COLO829 (cell line): Measurements from ENCODE around the gene AFF3.
A peak's percentile ranks its signal among the peaks of the same experiment; 100 is the strongest.

Source experiments
- DNase-seq: peaks from one replicate; pipeline ENCODE4 v3.0.0; 2012; ENCODE audit warnings: low spot score

Gene AFF3

DNA sequence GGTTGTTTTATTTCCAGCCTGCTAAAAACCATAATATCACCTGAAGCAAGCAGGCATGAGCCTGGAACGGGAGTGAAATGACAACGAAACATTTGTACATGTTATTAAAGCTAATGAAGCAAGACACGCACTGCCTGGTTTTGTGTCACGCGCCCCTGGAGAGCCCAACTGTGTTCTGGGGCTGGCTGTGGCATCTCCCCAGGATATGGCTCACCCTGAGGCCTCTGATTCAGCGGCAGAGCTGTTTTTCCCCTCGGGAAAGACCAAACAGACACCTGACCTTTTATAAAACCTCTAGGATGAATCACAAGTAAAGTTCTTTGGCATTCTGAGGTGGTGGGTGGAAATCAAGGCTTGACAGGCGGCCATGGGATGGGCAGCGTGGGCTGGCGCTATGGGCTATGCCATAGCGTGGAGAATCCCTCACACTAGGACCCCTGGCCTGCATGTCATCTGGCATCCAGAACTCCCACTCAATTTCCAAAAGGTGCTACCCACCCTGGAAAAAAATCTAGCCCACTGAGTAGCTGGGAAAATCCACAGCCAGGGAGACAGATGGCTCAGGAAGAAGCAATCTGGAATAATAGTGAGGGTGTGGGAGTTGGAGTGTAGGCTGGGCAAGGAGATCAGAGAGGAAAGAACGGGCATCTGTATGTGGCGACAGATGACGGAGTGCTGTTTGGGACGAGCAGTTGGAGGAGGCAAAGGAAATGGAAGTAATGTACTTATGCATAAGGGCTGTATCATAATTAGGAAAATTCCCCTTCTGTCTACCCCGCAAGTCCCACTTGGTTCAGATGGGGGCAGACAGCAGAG lies 262.0 kb downstream of the AFF3 start:
- DNase-seq, result peak; percentile 89

DNA sequence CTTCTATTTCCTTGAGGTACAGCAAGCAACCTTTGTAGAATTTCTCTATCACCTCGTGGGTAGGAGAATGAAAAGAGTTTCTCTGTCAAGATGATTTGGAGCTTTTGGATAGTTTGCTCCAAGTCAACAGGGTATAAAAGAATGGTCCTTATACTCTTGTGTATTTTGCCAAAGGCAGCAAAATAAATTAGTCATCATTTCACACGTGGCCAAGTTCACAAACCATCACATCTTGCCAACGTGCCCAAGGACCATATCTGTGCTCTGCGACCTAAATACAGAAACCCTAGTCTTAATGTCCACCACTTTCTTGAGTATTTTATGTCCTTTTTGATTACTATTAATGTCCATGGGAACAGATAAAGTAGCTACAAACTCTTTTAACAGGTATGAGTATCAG lies 262.9 kb downstream of the AFF3 start:
- peak; percentile 45 for DNase-seq

DNA sequence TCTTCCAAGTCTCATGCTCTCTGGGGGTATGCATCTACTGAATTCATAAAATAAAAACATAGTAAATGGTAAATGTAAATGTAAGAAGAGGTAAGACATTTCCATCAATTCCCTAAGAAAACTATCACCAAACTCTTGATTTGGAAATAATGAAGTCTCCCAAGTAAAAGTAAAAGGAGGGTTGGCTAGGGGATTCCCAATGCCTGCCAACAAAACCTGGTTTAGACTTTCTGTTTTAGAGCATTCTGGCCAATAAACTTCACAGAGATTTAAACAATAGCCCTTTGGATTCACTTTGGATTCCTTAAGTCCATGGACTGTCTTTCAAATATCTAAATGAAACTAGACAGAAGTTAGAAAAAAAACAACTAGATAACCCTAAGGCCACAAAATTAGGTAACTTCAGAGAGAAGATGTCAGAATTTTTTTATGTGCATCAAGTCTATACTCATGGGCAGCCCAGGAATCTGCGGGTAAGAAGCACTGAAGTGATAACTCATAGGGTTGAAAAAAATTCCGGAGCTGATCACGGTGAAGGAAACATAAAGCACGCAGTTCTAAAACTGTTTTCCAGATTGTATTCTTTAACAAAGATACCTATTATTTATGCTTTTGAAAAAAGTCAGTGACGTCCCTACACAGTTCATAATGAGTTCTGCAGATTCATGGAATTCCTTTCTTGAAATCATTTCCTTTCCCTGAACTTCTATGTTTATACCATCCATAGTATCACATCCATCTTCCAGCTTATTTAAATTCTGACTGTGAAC lies 263.6 kb downstream of the AFF3 start:
- peak; percentile 88 for DNase-seq

DNA sequence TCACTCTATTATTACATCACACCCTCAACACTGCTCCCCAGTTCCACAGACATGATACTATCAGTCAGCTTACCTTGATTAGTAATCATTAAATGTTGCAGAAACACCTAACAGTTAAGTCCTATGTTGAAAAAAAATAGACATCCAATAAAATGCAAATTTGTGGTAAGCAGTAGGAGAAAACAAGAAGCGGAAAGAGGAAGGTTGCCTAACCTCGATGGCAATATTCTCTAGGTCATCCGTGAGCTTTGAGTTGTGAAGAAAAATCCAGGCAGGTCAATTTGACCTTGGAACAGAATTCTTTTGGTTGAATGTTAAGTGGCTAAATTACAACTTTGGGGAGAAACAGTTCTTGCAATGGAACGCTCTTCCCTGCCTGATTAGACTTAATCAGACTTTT lies 264.4 kb downstream of the AFF3 start:
- no peak for DNase-seq

DNA sequence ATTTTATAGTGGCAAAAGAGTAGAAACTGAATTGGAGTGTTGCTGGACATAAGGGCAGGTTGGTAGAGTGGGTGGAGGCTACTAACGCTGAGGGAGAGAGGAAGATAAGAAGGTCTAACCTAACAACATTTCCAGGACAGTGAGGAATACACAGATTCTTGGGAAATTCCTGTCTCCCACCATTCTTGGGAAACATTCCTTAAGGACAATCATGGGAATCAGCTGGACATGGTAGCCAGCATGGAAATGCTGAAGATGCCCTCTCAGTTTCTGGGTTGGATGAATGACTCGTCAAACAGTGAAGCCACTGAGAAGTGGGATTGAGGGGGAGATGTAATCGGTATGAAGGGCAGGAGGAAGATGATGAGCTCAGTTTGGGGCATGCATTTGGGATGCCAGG lies 265.4 kb downstream of the AFF3 start:
- DNase-seq, result no peak

DNA sequence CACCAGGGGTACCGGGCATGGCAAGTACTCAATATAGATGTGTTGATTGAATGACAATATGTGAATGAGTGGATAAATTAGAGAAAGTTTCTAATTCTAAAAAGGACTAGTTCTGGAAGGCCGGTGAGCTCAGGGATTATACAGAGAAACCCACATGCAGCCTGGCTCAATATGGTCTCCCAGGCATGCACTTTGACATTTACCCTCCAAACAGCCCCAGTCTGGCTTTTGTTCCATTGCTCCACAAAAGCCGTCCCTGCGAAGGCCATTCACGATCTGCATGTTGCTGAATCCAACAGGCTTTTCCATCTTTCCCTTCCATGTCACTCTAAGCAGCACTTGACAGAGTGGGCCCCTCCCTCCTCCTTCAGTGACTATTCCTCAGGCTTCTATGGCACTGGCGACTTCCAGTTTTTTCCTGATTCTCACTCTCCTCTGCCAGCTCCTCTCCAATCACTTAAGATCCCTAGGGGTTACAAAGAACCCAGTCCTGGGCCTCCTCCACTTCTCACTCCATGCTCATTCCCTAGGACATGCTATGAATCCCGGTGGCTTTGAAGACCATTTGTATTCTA lies 266.7 kb downstream of the AFF3 start:
- DNase-seq, result no peak

DNA sequence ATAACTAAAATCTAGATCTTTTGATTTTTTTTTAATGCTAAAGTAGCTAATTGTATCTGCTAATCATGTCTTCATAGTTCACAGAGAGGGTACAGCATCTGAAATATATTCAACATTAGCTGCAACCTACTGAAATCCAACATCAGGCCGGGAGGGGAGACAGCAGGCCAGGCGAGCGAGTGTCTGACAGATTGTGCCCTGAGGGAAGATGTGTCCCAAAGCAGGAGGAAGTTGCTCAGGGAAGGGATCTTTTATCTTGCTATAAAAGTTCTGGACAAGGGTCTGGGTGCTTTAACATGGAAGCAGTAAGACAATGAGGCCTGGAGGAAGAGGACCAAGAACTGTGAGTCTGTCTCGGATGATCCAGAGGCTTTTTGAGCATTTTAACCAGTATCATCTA lies 274.1 kb downstream of the AFF3 start:
- DNase-seq, result no peak

DNA sequence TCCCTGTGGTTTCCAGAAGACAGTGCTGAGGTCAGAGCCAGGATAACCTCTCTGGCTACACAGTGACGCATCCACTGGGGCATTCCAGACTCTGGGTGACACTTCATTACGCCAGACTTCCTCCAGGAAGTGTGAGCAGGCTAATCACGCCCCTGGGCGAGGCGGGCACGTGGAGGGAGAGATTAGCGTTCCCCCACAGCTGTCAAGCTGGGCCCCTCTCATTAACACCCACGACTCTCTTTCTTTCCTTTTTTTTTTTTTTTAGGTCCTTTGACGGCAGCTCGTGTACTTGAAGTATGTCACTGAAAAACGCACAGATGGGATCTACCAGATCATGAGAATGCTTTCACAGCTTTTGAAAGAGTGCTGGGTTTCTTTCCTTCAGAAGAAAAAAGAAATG lies 274.6 kb downstream of the AFF3 start:
- DNase-seq, result no peak

DNA sequence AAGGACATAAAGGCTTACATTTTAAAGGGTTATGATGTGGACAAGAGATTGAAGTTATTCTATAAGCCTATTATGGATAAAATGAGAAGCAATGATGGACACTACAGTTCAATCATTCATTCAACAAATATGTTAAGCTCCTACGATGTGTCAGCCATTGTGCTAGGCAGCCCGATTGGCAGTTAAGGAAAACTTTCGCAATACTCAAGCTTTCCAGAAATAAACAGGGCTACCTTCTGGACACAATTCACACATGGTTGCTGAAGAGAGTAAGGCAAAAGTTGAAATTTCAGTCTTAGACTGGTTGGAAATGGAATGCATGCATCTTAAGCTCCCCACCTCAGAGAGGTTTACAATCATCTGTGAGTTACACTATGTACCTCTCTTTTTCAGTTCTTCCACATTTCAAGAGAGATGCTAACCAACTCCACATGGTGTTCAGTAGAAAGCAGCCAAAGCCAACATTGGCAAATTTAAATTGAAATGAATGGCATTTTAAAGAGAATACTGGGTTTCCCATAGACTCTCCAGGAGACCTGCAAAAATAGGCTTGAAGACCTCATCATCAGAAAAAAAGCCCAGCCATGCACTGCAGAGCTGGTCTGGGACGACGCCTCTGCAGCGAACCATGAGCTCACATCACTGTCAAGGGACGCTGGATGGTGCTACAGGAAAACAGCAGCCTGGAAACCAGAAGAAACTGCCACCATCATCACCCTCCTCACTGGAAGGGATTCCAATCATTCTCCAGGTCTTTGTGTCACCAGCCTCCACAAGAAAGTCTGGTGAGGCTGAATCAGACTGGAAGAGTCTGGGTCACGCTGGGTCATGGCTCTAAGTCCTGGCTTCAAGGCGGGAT lies 276.3 kb downstream of the AFF3 start:
- no peak for DNase-seq

DNA sequence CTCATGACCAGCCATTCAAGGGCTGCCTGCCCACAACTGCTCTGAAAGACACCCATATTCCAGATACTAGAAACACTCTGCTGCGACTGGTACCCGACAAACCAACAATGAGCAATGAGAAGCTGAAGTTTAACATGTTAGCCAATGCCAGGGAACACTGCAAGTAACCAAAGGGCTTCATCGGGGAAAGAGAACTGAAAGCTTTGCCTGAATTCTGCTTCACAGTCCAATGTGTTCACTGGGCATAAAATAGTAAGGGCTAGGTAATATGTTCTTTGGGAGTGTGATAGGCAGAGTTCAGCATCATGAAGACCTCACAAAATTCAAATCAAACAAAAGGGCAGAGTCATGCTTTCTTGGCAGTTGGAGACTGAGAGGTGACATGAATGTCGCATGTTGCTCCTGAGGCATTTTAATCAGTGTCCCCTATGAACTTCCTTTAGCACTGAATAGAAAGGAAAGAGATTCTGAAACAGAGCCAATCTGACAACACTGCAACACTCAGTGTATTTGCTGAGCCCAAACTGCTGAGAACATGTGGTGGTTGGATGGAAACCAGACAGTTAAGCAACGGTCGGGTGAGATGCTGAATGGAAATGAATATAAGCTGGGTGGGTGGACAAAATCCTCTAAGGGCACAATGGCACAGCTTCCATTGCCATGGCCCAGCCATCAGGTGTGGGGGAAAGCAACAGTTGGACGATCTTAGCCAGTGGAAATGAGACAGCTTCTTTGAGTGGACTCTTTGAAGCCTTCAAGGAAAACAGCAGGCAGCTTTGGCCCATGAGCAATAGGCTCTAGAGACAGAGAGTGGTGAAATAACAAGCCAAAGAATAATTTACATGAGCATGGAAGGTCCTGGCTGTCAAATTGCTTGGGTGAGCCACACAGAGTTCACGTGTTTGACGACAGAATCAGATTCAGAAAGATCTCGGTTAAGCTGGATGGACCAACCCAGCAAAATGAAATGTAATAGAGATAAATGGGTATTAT lies 277.5 kb downstream of the AFF3 start:
- DNase-seq, result no peak

DNA sequence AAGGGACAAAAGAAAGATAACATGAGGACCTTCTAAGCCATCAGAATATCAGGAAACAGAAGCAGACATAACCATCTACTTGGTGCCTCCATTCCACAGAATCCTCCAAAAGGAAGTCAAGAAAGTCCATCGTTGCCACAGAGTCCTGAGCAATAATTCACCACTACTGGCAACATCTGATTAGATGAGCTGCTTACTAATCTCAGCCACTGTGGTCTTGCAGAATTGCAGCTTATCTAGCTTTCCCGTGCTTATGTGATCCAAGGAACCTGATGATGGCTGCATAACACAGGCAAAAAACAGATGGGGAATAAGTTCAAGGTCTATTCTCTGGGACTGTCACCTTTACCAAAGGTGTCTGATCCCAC lies 278.5 kb downstream of the AFF3 start:
- no peak for DNase-seq

DNA sequence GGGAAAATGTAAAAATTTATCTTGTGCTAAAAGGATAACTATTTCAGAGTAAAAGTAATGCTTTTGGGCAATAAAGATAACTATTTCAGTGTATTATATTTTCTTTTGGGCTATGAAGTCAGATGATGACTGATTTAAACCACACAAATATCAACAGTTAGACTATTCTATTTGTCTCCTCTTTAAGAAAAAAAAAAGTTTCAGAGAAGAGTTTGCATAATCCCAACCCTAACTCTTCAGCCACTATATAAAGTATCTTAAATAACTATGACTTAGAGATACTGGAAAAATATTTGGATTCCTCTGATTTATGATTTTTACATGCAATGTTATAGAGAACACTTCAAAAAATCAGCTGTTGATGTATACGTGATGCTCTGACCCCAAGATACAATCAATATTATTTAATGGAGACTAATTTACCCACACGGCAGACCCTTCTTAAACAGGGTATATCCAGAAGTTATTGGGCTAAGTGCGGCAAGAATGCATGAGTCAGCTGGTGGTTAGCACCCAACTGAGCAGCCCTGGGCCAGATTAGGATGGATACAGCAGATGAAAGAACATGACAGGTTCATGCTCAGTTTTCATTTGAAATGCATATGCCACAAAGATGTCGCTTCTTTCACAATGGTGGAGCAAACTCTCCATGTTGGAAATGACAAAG lies 279.0 kb downstream of the AFF3 start:
- no peak for DNase-seq

DNA sequence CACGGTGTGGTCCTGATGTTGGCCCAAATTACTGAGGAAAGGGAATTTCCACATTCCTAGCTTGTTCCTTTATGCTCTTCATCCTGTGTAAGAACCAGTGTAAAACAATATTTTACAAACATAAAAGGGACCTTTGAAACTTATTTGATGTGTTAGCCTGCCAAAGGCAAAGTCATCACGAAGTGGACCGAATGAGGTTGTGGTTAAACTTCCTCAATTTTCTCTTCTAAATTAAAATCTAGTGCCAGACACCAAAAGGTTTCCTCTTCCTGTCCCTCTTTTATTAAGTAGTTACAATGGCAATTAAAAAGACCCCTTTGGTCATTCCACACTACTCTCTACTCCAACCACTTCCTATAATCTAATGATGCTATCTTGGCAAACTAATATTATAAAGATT lies 279.8 kb downstream of the AFF3 start:
- no peak for DNase-seq

DNA sequence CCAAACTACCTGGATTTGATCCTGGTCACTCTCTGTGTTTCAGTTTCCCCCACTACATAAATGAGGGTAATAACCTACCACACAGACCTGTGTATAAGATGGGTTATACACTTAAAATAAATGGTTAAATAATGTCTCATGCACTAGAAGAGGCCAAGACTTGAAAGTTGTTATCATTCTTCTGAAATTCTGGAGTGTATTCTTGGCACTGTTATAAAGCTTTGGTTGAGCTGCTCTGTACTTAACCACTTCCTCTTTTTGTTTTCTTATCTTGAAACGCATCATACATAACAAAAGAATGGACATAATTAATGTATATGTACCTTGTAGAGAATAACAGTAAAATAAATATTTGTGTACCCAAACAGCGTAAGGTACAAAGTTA lies 281.0 kb downstream of the AFF3 start:
- no peak for DNase-seq

DNA sequence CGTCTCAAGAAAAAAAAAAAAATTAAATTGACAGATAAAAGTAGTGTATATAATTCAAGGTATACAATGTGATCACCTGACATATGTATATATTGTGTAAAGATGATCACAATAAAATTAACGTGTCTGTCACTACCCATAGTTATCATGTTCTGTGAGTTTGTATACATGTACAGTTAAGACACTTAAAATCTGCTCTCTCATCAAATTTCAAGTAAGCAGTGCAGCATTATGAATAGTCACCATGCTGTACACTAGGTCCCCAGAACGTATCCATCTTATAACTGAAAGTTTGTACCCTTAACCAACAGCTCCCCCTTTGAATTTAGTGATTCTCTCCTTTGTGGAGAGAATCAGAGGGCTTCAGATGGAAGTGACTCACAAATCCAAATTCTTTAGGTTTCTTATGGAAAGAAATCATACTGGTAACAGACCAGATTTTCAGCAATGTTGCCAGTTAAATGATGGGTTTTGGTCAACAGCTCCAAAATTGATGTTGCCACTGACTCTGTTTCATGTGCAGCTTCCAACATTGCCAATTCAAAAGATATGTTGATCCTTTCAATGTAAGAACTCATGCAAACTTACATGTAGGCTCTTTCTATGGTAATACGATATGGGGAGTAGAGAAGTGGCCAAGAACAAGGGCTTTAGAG lies 281.5 kb downstream of the AFF3 start:
- DNase-seq, result no peak

DNA sequence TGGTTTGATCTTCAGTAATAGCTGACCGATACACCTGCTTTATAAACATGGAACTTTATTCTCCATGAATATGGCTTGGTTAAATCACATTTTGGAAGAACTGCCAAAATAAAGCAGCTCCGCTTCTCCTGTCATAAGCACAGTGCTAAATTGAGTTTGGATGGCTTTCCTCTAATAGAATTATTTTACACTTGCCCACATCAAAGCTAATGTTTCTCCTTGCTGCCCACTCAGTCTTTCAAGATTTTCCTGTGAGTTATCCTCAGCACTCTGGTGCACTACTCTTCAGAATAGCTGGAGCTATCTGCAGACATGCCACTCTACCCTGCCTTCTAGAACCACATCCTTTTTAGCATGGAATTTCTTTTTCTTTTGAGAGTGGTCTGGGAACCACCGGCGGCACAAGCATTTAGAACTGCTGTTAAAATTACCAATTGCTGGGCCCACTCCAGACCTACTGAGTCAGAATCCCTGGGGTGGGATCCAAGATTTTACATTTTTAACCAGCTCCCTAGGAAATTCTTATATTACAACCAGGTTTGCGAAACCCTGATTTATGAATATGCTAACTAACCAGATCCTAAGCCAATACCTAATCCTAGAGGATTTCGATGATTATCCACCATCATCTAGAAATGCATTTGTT lies 283.3 kb downstream of the AFF3 start:
- DNase-seq, result no peak

DNA sequence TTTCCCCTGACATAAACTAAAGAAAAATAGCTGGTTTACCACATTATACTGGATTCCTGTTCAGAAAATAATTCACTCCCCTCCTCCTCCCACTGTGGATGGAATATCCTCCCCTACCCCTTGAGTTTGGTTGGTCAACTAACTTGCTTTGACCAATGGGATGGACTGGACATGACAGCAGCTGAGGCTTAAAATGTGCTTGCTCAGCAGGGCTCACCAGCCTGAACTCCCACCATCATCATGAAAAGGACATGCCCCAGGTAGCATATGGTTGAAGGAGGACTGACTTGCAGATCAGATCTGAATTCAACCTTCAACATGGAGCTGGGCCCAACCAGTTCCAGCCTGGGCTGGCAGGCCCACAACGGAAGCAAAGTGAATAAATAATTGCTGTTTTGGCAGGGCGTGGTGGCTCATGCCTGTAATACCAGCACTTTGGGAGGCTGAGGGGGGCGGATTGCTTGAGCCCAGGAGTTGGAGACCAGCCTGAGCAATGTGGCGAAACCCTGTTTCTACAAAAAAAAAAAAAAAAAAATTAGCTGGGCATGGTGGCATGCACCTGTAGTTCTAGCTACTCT lies 284.4 kb downstream of the AFF3 start:
- no peak for DNase-seq

DNA sequence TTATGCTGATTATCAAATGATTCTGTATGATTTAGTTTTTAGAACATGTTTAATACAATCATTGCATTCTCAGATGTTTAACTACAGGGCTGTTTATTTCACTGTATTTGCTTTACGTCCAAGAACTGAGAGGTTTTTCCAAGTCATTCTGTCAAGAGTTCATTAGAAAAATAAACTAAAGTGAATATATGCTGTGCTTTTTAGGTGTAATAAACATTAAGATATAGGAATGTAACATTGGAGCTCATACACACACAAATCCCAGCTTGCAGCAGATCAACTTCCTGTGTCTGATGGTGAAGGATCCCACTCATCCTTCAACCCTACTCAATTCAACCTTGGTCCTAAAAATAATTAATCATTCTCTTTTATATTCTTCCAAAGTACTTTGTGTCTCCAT lies 285.0 kb downstream of the AFF3 start:
- no peak for DNase-seq

DNA sequence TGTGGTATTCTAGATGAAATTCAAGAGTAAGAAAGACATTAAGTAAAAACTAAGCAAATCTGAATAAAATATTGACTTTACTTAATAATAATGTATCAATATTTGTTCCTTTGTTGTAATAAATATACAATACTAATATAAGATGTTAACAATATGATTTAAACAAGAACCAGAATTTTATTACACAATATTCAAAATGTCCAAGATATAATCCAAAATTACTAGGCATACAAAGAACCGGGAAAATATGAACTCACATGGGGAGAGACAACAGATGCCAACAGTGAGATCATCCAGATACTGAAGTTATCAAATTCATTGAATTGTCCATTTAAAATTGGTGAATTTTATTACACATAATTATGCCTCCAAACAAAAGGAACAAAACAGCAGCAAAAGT lies 286.3 kb downstream of the AFF3 start:
- DNase-seq, result no peak
